HG03354 (cell line): ENCODE data around the gene PERCC1.
"Not testable (repeated sequence)": the region's sequence is repeated elsewhere in the genome, so short reads cannot be mapped to it uniquely, and the experiment has no call there.

Experiments
- ATAC-seq: cut with Tn5 transposase; IDR thresholded peaks from one replicate; pipeline ENCODE4 v1.9.1; 2021; ENCODE audit warnings: mild to moderate bottlenecking; ENCODE audit not compliant: unreplicated experiment, poor library complexity, severe bottlenecking

The PERCC1 gene

DNA sequence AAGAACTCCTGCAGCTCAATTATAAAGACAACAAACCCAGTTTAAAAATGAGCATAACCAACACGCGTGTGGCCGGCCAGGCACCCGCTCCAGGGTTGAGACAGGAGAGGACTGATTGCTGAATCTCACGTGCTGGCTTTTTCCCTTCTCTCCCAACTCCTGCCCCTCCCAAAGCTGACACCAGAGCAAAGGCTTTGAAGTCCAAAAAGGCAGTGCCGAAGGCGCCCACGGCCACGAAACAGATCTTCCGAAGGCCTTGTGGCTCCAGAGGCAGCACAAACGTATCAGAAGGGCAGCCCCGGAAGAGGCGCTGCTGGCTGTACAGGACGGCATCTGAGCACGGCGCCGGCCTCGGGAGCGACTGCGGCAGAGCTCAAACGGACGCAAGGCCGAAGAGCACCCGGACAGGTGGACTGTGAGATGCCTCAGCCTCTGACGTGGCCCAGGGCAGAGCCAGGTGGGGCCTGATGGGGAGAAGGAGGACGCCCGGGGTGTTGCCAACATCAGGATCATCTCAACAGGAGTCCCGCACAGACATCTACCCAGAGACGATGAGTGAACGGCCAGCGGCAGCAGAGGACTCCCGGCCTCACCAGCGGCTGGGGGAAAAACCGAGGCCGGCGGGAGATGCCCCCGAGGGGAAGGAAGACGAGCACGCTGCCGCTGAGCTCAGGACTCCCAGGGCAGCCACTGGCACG, 33.5 kb downstream of the PERCC1 start:
- ATAC-seq = no peak

GRCh38 chr16:1464894-1465566, 34.2 kb downstream of the PERCC1 start:
- ATAC-seq = no peak

DNA sequence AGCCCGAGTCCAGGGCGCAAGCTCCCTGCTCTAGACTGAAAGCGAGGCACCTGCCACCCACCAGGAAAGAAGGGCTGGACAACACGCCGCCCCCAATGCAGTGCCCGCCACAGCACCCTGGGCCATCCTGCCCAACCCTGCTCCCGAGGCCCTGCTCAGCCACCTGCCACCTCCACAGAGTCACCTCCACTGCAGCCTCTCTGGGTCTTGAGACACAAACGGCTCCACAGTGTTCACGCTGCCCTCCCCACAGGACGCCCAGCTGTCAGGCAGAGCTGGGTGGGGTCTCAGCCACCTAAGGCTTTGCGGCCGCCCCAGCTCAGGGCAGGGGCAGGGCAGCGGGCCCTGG, 34.7 kb downstream of the PERCC1 start:
- ATAC-seq = no peak

DNA sequence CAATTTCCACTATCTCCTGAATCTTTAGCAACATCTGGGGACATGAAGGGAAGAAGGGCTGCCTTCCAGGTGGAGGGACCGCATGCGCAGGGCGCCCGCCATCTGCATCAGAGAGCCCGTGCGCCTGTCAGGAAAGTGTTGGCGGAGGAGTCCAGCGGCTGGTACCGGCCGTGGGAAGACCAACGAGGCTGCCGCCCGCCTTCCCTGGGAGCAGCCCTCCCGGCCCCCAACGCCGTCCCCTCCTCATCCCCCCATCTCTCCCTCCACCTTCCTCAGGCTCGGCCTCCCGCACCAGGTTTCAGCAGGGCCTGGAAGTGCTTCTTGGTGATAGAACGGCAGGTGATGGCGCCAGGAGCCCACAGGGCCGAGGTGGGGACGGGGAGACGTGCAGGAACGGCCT, 35.2 kb downstream of the PERCC1 start:
- ATAC-seq = no peak

DNA sequence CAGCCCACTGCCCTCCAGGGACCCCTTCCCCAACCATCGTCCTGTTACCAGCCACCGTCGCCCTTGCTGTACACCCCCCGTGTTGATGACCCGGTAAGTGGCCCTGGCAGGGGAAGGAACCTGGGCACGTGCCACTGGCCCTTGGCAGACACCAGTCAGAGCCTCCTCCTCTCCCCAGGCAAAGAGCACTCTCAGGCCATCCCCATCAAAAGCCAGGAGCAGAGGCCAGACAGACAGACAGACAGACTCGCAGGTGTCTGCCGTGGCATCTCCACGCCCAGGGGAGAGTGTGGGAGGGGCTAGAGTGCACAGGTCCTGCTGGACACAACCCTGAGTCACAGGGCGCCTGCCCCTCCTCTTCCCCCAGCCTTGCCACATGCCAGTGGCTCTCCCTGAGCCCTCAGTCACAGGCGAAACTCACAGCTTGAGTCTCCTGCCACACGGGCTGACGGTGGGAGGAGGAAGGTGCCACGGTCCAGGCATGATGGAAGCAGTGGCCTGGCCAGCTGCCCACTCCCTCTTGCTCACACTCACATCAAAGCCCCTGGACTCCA, 36.2 kb downstream of the PERCC1 start:
- ATAC-seq = no peak

DNA sequence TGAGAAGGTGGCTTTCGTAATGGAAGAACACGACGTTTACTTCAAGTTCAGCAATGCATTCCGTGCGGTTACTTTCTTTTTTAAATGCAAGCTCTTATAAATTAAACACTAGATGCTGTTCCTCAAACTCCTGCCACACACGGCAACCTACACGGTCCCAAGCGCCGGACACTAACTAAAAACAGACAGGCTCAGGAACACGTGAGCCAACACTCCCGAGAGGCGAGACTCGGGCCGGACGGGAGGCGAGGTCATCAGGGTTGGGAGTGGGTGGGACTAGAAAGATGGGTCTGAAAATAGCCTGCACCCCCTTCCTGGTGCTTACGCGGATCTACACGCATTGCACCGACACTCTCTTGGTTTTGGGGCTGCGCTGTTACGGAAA, 37.5 kb downstream of the PERCC1 start:
- no peak for ATAC-seq

GRCh38 chr16:1469141-1469540, 38.3 kb downstream of the PERCC1 start:
- not testable (repeated sequence) for ATAC-seq

DNA sequence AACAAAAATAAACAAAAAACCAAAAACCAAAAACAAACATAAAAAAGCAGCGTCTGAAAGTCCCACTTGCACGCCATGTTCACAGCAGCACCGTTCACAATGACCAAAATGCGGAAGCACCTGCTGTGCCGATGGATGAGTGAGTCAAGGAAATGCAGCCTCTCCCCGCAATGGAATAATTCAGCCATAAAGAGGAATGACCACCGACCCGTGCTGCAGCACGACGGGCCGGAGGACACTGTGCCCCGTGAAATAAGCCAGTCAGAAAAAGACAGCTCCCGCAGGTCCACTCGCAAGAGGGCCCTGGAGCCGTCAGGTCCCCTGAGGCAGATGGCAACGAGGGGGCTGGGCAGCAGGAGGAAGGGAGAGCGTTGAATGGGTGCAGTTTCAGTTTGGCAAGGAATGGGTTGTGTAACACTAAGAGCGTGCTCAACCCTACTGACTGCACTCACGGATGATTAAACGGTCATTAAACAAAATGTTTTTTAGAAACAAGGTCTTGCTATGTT, 38.9 kb downstream of the PERCC1 start:
- no peak for ATAC-seq

DNA sequence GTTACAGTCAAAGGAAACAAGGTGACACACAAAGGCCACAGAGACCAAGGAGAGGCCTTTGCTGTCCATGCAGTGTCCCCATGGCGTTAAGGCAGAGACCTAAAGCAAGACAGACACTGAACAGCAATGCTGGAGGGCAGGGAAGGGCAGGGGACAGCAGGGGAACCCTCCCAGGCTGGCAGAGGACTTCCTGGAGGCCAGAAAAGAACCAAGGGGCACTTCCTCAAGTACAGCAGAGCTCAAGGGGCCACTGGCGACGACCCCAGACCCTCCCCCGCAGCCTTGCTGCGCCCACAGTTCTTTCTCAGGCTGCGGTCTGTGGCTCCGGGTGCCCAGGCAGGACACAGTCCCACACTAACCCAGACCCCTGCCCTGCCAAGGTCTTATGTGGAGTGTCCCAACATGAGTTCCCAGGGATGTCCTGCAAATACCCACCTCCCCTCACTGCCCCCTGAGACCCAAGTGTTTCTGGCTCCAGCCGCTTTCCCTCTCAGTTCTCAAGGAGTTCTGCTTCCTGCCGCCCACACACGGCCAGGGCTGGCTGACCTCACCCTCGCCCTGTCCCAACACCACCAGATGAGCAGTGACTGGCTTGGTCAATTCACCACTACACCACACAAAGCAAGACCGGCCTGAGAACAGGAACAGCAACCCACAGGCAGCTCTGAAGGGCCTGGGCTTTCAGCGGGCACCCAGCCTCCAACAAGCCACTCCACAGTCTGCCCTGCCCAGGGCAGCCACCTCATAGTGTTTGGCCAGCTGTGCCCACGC, 39.8 kb downstream of the PERCC1 start:
- no peak for ATAC-seq

- no peak for ATAC-seq
These were observed 40.8 kb downstream of the PERCC1 start for GRCh38 chr16:1471569-1472194.

GRCh38 chr16:1472974-1473373, 42.1 kb downstream of the PERCC1 start:
- ATAC-seq = no peak

DNA sequence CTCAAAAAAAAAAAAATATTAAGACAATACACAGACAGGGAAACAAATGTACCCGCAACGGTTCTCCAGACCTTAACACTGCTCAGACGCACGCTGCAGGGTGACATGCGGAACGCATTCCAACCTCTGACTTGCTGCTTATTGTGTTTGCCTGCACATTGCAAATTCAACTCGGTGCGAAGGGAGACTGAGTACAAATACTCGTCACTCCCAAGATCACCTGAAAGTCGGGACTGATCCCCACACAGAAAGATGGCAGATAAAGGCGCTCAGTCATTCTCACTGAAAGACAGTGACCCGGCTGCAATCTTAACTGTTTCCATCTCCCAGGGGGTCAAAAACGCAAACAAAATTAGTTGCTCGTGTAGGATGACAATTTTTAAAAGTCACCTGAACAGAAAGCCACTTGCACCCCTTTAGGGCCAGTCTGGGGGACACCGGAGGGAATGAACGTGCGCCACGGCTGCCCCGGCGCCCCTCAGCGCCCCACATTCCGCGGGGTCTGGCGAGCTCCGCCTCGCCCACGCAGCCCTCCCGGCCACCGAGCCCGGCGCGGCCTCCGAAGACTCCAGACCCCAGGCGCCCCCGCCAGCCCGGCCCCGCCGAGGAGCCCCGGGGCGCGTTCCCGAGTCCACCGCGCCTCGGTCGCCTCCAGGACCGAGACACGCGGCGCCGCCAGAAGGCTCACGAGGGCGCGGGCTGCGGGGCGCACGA, 43.4 kb downstream of the PERCC1 start:
- peak; percentile 21 for ATAC-seq

- peak; percentile 86 for ATAC-seq
These were observed 44.1 kb downstream of the PERCC1 start, which contains the start of gene CLCN7 for GRCh38 chr16:1474796-1475551. TSS of gene CLCN7 (minus strand) at chr16:1475028. CDS start at chr16:1474974, 54 bp downstream.

GRCh38 chr16:1475552-1476114, 44.8 kb downstream of the PERCC1 start:
- ATAC-seq = no peak

DNA sequence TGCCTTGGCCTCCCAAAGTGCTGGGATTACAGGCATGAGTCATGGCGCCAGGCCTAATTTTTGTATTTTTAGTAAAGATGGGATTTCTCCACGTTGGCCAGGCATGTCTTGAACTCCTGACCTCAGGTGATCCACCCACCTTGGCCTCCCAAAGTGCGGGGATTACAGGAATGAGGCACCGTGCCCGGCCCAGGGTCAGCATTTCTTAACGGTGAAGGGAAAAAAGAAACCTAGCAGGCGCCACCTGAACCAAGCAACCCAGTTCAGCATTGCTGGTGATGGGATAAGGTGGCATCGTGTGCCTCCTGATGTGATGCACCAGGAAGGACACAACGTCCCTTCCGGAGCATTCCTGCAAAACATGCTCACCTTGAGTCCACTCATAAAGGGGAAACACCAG, 46.2 kb downstream of the PERCC1 start:
- no peak for ATAC-seq

DNA sequence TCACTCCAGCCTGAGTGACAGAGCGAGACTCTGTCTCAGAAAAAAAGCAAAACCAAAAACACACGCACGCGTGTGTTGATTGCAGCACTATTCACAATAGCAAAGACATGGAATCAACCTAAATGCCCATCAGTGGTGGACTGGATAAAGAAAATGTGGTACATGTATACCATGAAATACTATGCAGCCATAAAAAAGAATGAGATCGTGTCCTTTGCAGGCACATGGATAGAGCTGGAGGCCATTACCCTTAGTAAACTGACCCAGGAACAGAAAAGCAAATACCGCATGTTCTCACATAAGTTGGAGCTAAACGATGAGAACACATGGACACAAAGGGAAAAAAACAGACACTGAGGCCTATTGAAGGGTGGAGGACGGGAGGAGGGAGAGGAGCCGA, 48.1 kb downstream of the PERCC1 start:
- ATAC-seq = not testable (repeated sequence)

- no peak for ATAC-seq
These were observed 51.3 kb downstream of the PERCC1 start for GRCh38 chr16:1481906-1482835.
